GM12891 (cell line): Measurements from ENCODE around the gene MMP3.

ENCODE experiments used
- DNase-seq: peaks from one replicate; pipeline ENCODE4 v3.0.0; 2011; ENCODE audit warnings: low spot score; ENCODE audit not compliant: insufficient read length
- FAIRE-seq: peaks from 2 replicates; lab custom pipeline; 2011; peaks lifted over from hg19 to GRCh38; lab: Jason Lieb, UNC
- PAX5 ChIP-seq: IDR thresholded peaks from 2 replicates; pipeline ENCODE4 v1.6.1; 2011; ENCODE audit warnings: low read length, moderate library complexity, mild to moderate bottlenecking; ENCODE audit not compliant: insufficient read depth, severe bottlenecking
- POLR2A ChIP-seq: IDR thresholded peaks from 2 replicates; pipeline ENCODE4 v1.6.1; 2011; ENCODE audit warnings: low read depth, low read length, control low read depth
- POLR2AphosphoS5 ChIP-seq: IDR thresholded peaks from 2 replicates; pipeline ENCODE4 v1.6.1; 2011; ENCODE audit warnings: low read depth, low read length, control low read depth
- POU2F2 ChIP-seq: IDR thresholded peaks from 2 replicates; pipeline ENCODE4 v1.6.1; 2011; ENCODE audit warnings: low read depth, mild to moderate bottlenecking, control low read depth, low read length, moderate library complexity
- SPI1 ChIP-seq: IDR thresholded peaks from 2 replicates; pipeline ENCODE4 v1.6.1; 2011; ENCODE audit warnings: low read depth, low read length, control low read depth
- TAF1 ChIP-seq: IDR thresholded peaks from 2 replicates; pipeline ENCODE4 v1.6.1; 2011; ENCODE audit warnings: low read depth, low read length, control low read depth

Gene MMP3

GRCh38 chr11:102833731-102834130 is 9.7 kb downstream of the MMP3 start:
- TF ChIP-seq POLR2AphosphoS5 (no peak), PAX5 (no peak), POU2F2 (no peak), POLR2A (no peak), TAF1 (no peak), SPI1 (no peak)
- FAIRE-seq (no peak), DNase-seq (no peak)

- DNase-seq (no peak), FAIRE-seq (no peak)
- TF ChIP-seq TAF1 (no peak), POLR2A (no peak), POLR2AphosphoS5 (no peak), POU2F2 (no peak), SPI1 (no peak), PAX5 (no peak)
Measured at GRCh38 chr11:102832612-102833011, 10.8 kb downstream of the MMP3 start.

GRCh38 chr11:102831489-102832440 is 11.6 kb downstream of the MMP3 start:
- TF ChIP-seq PAX5: no peak
- TF ChIP-seq SPI1: no peak
- no peak for TF ChIP-seq TAF1
- no peak for TF ChIP-seq POLR2AphosphoS5
- no peak for TF ChIP-seq POU2F2
- TF ChIP-seq POLR2A: no peak
- FAIRE-seq (no peak), DNase-seq (peak; percentile 15)

GRCh38 chr11:102831128-102831488 is 12.3 kb downstream of the MMP3 start:
- FAIRE-seq: no peak
- DNase-seq: no peak
- no peak for TF ChIP-seq POU2F2
- no peak for TF ChIP-seq SPI1
- no peak for TF ChIP-seq POLR2AphosphoS5
- TF ChIP-seq TAF1: no peak
- no peak for TF ChIP-seq POLR2A

- TF ChIP-seq POLR2AphosphoS5 (no peak), PAX5 (no peak), TAF1 (no peak), POU2F2 (no peak)
- FAIRE-seq: no peak
- no peak for DNase-seq
Measured at GRCh38 chr11:102830001-102830727, 13.2 kb downstream of the MMP3 start.

GRCh38 chr11:102829316-102830000 is 14.0 kb downstream of the MMP3 start:
- TF ChIP-seq POU2F2 (no peak), POLR2A (no peak), SPI1 (no peak), POLR2AphosphoS5 (no peak), PAX5 (no peak), TAF1 (no peak)
- FAIRE-seq (no peak), DNase-seq (no peak)

GRCh38 chr11:102824556-102824955 is 18.9 kb downstream of the MMP3 start:
- TF ChIP-seq POU2F2: no peak
- TF ChIP-seq TAF1: no peak
- TF ChIP-seq PAX5: no peak
- TF ChIP-seq POLR2A: no peak
- no peak for TF ChIP-seq POLR2AphosphoS5
- TF ChIP-seq SPI1: no peak
- no peak for DNase-seq
- no peak for FAIRE-seq

- no peak for TF ChIP-seq POU2F2
- TF ChIP-seq TAF1: no peak
- TF ChIP-seq POLR2AphosphoS5: no peak
- no peak for TF ChIP-seq SPI1
- TF ChIP-seq POLR2A: no peak
- no peak for TF ChIP-seq PAX5
- FAIRE-seq (no peak), DNase-seq (no peak)
Measured at GRCh38 chr11:102819491-102819890, 23.9 kb downstream of the MMP3 start.

GRCh38 chr11:102813484-102813883 is 29.9 kb downstream of the MMP3 start:
- FAIRE-seq: no peak
- DNase-seq: no peak
- TF ChIP-seq POU2F2: no peak
- no peak for TF ChIP-seq SPI1
- TF ChIP-seq PAX5: no peak

- DNase-seq: no peak
- FAIRE-seq: no peak
- TF ChIP-seq POU2F2: no peak
- no peak for TF ChIP-seq SPI1
- TF ChIP-seq TAF1: no peak
- no peak for TF ChIP-seq POLR2AphosphoS5
- no peak for TF ChIP-seq PAX5
- TF ChIP-seq POLR2A: no peak
Measured at GRCh38 chr11:102812188-102812587, 31.2 kb downstream of the MMP3 start.
